H1 (cell line): ENCODE measurements around the gene HDAC7.

Experiments
- BCL11A ChIP-seq, 2 experiments: IDR thresholded peaks; one replicate each; pipeline ENCODE4 v1.6.1; 2011; ENCODE audit warnings: low read depth in 2 of 2, low read length in 2 of 2, mild to moderate bottlenecking in 2 of 2
- CREB1 ChIP-seq: IDR thresholded peaks from 2 replicates; pipeline ENCODE4 v1.6.1; 2012; ENCODE audit warnings: inconsistent platforms
- EP300 ChIP-seq, 2 experiments: IDR thresholded peaks; 1 replicate in 1 of 2; 2 replicates in 1 of 2; pipeline ENCODE4 v1.6.1; 2011 to 2012; ENCODE audit warnings: low read depth in 2 of 2, low read length in 2 of 2, mild to moderate bottlenecking in 2 of 2, borderline replicate concordance in 1 of 2, inconsistent platforms in 1 of 2, moderate library complexity in 1 of 2
- EZH2 ChIP-seq: fragments of 200-600 bp; sonication (generic); IDR thresholded peaks from 2 replicates; pipeline ENCODE4 v1.7.1; 2012; ENCODE audit warnings: low read depth, mild to moderate bottlenecking, moderate library complexity, low read length, inconsistent platforms; ENCODE audit not compliant: severe bottlenecking
- GABPA ChIP-seq: IDR thresholded peaks from 2 replicates; pipeline ENCODE4 v1.6.1; 2011; ENCODE audit warnings: mild to moderate bottlenecking, low read length, moderate library complexity, borderline replicate concordance; ENCODE audit not compliant: insufficient read depth
- POLR2A ChIP-seq, 2 experiments: IDR thresholded peaks; 1 replicate in 1 of 2; 2 replicates in 1 of 2; pipeline ENCODE4 v1.6.1; 2011; ENCODE audit warnings: low read depth in 2 of 2, low read length in 2 of 2, mild to moderate bottlenecking in 2 of 2; ENCODE audit errors: control extremely low read depth in 1 of 2
- RAD21 ChIP-seq, 2 experiments: IDR thresholded peaks in 1 of 2; conservative IDR thresholded peaks in 1 of 2; 2 replicates each; pipeline ENCODE4 v1.6.1; 2011; ENCODE audit warnings: low read depth in 2 of 2, low read length in 2 of 2, improper control_type of control experiment in 1 of 2, inconsistent platforms in 1 of 2, mild to moderate bottlenecking in 1 of 2, moderate library complexity in 1 of 2
- TAF1 ChIP-seq: IDR thresholded peaks from 2 replicates; pipeline ENCODE4 v1.6.1; 2011; ENCODE audit warnings: mild to moderate bottlenecking, low read depth, low read length
- TF ChIP-seq, protein P1 (sequence below), 3 experiments: IDR thresholded peaks; 1 replicate in 2 of 3; 2 replicates in 1 of 3; pipeline versions ENCODE4 v1.5.1 to v1.6.1; 2011; ENCODE audit warnings: low read length in 3 of 3, mild to moderate bottlenecking in 3 of 3, inconsistent platforms in 2 of 3, low read depth in 1 of 3, moderate library complexity in 1 of 3; ENCODE audit not compliant: insufficient read depth in 1 of 3; ENCODE audit errors: control extremely low read depth in 1 of 3
- TF ChIP-seq, protein P2 (sequence below): IDR thresholded peaks from 2 replicates; pipeline ENCODE4 v1.6.1; 2011; ENCODE audit warnings: low read depth, mild to moderate bottlenecking, low read length; ENCODE audit not compliant: insufficient read depth

DNA sequence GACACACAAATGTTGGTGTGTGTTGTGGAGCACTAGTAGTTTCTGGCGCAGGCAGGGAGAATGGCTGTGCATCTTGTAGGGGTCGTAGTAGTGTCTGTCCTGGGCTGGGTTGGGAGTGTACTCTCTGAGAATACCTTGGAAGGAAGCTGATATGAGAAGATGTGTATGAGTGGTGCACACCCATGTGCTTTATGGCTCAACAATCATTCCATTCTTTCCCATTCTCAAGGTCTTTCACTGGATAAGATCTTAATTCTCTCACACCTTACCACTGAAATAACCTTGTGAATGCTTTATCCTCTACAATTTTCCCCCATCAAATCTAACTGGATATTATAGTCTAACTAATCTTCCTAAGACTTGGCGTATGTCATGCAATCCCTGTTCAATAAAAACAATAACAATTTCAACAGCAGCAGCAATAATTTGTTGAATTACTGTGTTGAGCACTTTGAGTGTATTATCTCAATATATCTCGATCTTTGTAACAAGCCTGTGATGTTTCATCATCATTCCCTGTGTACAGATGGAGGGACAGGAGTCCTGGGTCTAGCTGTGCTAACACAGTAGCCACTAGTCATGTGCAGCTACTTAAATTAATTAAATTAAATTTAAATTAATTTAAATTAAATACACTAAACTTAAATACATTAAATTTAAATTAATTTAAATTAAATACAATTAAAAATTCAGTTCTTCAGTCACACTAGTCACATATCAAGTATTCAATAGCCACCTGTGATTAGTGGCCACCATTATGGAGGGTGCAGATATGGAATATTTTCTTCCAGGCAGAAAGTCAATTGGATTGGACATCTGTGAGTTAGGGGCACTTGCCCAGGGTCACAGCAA lies 50.2 kb downstream of the HDAC7 start:
- TF ChIP-seq EP300 (IDR thresholded peaks at IDR 0.05; ENCODE audit: borderline replicate concordance in 1 of 2, low read depth in 2 of 2, low read length in 2 of 2): no peak
- TF ChIP-seq, protein P1, sequence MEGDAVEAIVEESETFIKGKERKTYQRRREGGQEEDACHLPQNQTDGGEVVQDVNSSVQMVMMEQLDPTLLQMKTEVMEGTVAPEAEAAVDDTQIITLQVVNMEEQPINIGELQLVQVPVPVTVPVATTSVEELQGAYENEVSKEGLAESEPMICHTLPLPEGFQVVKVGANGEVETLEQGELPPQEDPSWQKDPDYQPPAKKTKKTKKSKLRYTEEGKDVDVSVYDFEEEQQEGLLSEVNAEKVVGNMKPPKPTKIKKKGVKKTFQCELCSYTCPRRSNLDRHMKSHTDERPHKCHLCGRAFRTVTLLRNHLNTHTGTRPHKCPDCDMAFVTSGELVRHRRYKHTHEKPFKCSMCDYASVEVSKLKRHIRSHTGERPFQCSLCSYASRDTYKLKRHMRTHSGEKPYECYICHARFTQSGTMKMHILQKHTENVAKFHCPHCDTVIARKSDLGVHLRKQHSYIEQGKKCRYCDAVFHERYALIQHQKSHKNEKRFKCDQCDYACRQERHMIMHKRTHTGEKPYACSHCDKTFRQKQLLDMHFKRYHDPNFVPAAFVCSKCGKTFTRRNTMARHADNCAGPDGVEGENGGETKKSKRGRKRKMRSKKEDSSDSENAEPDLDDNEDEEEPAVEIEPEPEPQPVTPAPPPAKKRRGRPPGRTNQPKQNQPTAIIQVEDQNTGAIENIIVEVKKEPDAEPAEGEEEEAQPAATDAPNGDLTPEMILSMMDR (IDR thresholded peaks at IDR 0.05; ENCODE audit: control extremely low read depth in 1 of 3, insufficient read depth in 1 of 3, low read depth in 1 of 3, low read length in 3 of 3): no peak
- no peak for TF ChIP-seq TAF1
- no peak for TF ChIP-seq POLR2A (IDR thresholded peaks at IDR 0.05; ENCODE audit: control extremely low read depth in 1 of 2, low read depth in 2 of 2, low read length in 2 of 2)
- TF ChIP-seq EZH2: no peak
- TF ChIP-seq, protein P2, sequence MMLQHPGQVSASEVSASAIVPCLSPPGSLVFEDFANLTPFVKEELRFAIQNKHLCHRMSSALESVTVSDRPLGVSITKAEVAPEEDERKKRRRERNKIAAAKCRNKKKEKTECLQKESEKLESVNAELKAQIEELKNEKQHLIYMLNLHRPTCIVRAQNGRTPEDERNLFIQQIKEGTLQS: no peak
- no peak for TF ChIP-seq GABPA
- TF ChIP-seq BCL11A (IDR thresholded peaks at IDR 0.05; ENCODE audit: low read depth in 2 of 2, low read length in 2 of 2): no peak
- no peak for TF ChIP-seq CREB1
- no peak for TF ChIP-seq RAD21 (IDR thresholded peaks at IDR 0.05 in 1 of 2, conservative IDR thresholded peaks at IDR 0.05 in 1 of 2; ENCODE audit: low read depth in 2 of 2, low read length in 2 of 2)
